ENCODE measurements around the gene CIB1. TPM values are rescaled to one million over a fixed set of nuclear protein-coding genes. Genes with fewer than 3 reads are reported as not detected.
A peak's percentile ranks its signal among the peaks of the same experiment; 100 is the strongest.

CIB1 gene
- total RNA-seq, 1 donor from 2014 or later = 42.7 TPM

DNA sequence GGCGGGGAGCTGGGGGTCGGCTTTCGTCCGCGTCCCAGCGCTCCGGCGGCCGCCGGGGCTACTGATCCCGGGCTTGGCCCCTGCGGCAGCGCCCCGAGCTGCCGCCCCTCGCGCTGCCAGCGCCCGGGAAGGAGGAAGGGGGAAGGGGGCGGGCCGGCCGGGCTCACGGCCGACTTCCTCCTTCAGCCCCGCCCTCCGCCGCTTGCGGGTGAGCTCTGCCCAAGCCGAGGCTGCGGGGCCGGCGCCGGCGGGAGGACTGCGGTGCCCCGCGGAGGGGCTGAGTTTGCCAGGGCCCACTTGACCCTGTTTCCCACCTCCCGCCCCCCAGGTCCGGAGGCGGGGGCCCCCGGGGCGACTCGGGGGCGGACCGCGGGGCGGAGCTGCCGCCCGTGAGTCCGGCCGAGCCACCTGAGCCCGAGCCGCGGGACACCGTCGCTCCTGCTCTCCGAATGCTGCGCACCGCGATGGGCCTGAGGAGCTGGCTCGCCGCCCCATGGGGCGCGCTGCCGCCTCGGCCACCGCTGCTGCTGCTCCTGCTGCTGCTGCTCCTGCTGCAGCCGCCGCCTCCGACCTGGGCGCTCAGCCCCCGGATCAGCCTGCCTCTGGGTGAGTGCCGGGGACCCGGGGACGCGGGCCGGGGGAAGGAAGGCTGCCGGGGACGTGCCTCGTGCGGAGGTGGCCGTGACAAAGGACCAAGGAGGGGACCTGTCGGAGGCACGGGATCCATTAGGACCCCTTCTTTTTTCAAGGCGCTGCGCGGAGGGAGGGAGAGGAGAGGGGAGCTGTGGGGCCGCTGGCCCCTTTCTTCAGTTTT is 32.4 kb downstream of the CIB1 start, which contains the start of gene SEMA4B:
TSS of gene SEMA4B (plus strand) at position 201 of the 814 bp plus-strand sequence. CDS start at position 450, 249 bp downstream.
- intact Hi-C loops (cut with DNase I) = no loop called here
- Histone ChIP-seq H3K4me3 (peak within 1 kb of the TSS; percentile 89 to 90), H3K9me3 (no peaks in the 10 kb centered on the region), H3K4me1 (peaks cover 60% of the 10 kb centered on the region), H3K36me3 (no peaks in the 10 kb centered on the region), H3K27ac (peak within 1 kb of the TSS; percentile 86), H3K27me3 (no peaks in the 10 kb centered on the region)
- TF ChIP-seq CTCF (IDR thresholded peaks at IDR 0.05) (no peak), POLR2AphosphoS5 (IDR thresholded peaks at IDR 0.05; ENCODE audit: insufficient read depth in 1 of 2, low read depth in 1 of 2) (no peak), POLR2A (IDR thresholded peaks at IDR 0.05) (no peak)
- DNase-seq (ENCODE audit: extremely low spot score in 2 of 2) = no peak

DNA sequence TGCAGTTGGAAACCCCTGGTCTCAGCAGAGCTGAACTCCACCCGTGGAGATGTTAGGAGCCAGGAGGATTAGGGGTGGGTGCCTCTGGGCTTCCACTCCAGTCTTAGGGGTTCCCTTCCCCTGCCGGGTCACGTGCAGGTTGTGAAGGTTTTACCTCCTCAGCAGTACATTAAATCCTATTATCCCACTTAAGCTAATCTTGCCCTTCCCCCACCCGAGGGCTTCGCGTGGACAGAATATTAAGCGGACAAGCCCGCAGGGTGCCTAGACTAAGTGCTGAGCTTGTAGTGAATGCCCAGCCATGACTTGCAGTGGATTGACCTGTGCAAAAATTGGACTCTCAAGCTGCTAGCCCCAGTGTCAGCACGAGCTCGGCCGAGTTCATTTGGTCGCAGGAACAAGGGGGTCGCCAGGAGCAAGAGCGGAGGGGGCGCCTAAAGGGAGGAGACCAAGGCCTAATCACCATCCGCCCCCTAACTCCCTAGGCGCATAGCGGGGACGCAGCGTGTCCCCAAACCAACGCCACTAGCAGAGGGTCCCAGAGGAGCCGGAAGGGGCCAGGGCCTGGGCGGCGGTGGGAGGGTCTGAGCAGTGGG is 33.1 kb downstream of the CIB1 start:
- Histone ChIP-seq H3K4me1 (peaks cover 53% of the 10 kb centered on the region), H3K27me3 (no peaks in the 10 kb centered on the region)

DNA sequence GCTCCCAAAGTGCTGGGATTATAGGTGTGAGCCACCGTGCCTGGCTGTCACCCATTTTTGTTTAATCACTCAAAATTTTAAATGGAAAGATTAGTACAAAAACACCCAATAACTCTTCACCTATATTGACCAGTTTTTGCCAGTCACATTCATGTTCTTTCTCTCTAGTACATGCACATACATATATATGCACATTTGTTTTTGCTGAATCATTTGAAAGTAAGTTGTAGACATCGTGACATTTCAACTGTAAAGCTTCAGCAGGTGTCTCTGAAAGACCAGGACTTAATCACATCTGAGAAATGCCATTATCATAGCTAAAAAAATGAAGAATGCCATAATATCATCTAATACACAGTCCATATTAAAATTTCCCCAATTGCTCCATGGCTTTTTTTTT is 39.1 kb downstream of the CIB1 start:
- peaks cover 50% of the 10 kb centered on the region for H3K4me1 ChIP-seq
- H3K9me3 ChIP-seq = no peaks in the 10 kb centered on the region
- H3K27me3 ChIP-seq = no peaks in the 10 kb centered on the region
- no peak for DNase-seq (ENCODE audit: extremely low spot score in 2 of 2)
- H3K27ac ChIP-seq = no peak overlapping the region
- H3K4me3 ChIP-seq = no peak overlapping the region
- TF ChIP-seq POLR2A (IDR thresholded peaks at IDR 0.05) (no peak), CTCF (IDR thresholded peaks at IDR 0.05) (no peak), POLR2AphosphoS5 (IDR thresholded peaks at IDR 0.05; ENCODE audit: insufficient read depth in 1 of 2, low read depth in 1 of 2) (no peak)
- intact Hi-C loops (cut with DNase I) = no loop called here
- no peaks in the 10 kb centered on the region for H3K36me3 ChIP-seq

More for the DNA sequence above, 33.1 kb downstream of the CIB1 start:
- Histone ChIP-seq H3K9me3 (no peaks in the 10 kb centered on the region), H3K36me3 (no peaks in the 10 kb centered on the region), H3K4me3 (peak overlapping the region; percentile 89 to 90), H3K27ac (peak overlapping the region; percentile 86)
- intact Hi-C loops (cut with DNase I) = no loop called here
- TF ChIP-seq POLR2AphosphoS5 (IDR thresholded peaks at IDR 0.05; ENCODE audit: insufficient read depth in 1 of 2, low read depth in 1 of 2) (no peak), CTCF (IDR thresholded peaks at IDR 0.05) (peak in 1 of 3 experiments; percentile 1)
- no peak for DNase-seq (ENCODE audit: extremely low spot score in 2 of 2)

DNA sequence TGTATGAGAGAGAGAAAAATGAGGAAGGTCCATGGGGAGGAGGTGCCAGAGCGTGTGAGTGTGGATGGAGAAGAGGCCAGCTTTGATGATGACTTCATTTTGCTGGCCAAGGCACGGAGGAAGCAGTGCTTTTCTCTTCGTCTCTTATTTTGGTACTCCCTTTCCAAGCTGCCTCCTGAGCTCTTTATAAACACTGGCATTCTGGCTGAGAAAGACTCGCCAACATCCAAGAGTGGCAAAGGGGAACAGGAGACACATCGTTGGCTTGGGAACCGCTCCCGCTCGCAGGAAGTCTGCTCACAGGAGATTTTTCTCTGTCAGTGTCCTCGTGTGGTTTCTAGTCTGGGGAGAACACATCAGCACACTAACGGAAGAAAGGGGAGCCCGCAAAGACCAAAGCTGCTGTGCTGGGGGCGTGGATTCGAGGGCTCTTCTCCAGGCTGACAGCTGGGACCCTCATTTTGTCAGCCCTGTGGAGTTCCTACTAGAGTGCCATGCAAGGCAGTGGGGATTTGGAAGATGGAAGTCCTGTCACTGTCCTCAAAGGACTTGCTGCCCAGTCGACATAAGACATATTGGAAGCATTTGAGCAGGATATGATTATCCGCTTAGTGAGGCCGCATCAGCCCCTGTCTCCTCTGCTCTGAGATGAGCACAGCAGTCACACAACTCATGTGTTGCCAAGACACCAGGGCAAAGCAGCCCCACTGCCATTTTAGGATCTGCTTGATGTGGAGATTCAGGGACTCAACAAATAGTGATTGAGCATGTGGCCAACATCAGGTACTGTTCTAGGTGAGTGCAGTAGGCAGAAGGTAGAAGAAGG is 40.6 kb downstream of the CIB1 start:
- no peak for DNase-seq (ENCODE audit: extremely low spot score in 2 of 2)
- no peak overlapping the region for H3K4me3 ChIP-seq

More for the DNA sequence above, 40.6 kb downstream of the CIB1 start:
- H3K36me3 ChIP-seq = no peaks in the 10 kb centered on the region
- intact Hi-C loops (cut with DNase I) = no loop called here
- H3K27me3 ChIP-seq = no peaks in the 10 kb centered on the region
- peaks cover 56% of the 10 kb centered on the region for H3K4me1 ChIP-seq
- no peak for TF ChIP-seq POLR2AphosphoS5 (IDR thresholded peaks at IDR 0.05; ENCODE audit: insufficient read depth in 1 of 2, low read depth in 1 of 2)
- TF ChIP-seq POLR2A (IDR thresholded peaks at IDR 0.05) = no peak
- TF ChIP-seq CTCF (IDR thresholded peaks at IDR 0.05) = no peak
- no peaks in the 10 kb centered on the region for H3K9me3 ChIP-seq
- H3K27ac ChIP-seq = peak overlapping the region; percentile 75

Measured in vagina (tissue), 2 donors.